Raji (cell line): Measurements from ENCODE around the gene ATP9A.

Source experiments
- POLR2A ChIP-seq: IDR thresholded peaks from 2 replicates; pipeline ENCODE4 v1.6.1; 2011; ENCODE audit warnings: low read depth, low read length, control low read depth; ENCODE audit not compliant: insufficient read depth

Gene ATP9A

DNA sequence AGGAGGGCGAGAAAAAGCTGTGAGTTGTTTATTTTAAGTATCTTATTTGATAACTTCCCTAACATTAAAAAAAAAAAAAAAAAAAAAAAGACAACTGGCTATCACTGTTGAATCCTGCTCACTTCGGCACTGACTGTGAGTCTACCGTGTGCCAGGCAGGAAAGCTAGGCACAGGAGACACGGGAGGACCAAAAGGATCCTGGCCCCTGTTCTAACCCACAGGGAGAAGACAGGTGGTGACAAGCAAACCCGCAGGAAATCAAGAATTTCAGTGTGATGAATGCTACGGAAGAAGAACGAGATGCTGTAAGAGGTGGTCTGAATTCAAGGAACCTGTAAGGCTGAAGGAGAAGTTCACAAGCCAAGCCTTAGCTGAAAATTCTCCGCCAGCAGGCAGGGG lies 130.9 kb downstream of the ATP9A start:
- no peak for TF ChIP-seq POLR2A

DNA sequence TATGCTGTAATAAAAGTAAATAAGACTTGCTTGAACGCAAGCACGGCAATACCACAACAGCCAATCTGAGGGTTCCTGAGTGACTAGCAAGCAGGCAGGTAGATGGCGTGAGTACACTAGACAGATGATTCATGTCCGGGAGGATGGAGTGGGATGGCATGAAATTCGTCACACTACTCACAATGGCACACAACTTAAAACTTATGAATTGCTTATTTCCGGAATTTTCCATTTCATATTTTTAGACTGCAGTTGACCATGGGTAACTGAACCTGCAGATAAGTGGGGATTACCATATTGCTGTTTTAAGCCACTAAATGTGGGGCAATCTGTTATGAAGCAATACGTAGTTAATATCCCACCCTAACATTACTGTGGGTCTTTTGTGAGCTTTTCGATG lies 132.1 kb downstream of the ATP9A start:
- no peak for TF ChIP-seq POLR2A

DNA sequence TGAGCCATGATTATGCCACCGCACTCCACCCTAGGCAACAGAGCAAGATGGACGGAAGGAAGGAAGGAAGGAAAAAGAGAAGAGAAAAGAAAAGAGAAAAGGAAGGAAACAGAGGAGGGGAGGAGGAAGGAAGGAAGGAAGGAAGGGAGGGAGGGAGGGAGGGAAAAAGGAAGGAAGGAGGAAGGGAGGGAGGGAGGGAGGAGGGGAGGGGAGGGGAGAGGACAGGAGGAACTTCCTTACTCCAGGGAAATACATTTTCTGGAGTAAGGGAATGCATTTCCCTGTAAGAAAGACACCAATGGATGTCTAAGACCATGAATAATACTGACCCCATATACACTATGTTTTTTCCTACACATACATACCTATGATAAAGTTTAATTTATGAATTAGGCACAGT lies 132.5 kb downstream of the ATP9A start:
- TF ChIP-seq POLR2A = no peak

DNA sequence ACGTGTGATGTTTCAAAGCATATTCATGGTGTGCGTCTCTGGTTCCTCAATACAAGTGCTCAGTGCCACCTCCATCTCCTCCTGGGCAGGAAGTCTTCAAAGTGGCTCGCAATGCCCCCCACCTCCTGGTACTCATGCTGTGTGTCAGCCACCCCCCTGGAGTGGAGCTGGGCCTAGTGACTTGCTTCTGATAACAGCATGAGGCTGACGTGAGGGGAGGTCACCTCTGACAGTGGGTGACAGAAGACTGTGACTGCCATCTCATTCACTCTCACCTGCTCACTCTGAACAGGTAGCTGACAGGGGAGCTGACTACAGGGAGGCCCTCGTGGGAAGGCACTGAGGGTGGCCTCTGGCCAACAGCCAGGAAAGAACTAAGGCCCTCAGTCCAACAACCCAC lies 133.3 kb downstream of the ATP9A start:
- no peak for TF ChIP-seq POLR2A

DNA sequence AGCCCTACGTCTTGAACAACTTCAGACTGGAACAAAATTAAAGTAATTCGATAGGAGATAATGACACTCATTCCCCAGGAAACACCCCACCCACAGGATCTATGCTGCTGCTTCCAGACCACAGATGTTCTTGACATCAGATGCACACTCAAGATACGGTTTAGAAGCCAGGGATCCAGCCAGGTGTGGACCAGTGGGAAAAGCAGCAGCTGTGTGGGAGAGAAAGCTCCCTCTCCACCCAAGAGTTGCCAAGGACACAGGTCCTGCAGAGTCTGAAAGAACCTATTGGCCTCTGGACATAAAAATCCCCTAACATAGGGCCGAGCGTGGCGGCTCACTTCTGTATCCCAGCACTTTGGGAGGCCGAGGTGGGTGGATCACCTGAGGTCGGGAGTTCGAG lies 133.9 kb downstream of the ATP9A start:
- TF ChIP-seq POLR2A = no peak

DNA sequence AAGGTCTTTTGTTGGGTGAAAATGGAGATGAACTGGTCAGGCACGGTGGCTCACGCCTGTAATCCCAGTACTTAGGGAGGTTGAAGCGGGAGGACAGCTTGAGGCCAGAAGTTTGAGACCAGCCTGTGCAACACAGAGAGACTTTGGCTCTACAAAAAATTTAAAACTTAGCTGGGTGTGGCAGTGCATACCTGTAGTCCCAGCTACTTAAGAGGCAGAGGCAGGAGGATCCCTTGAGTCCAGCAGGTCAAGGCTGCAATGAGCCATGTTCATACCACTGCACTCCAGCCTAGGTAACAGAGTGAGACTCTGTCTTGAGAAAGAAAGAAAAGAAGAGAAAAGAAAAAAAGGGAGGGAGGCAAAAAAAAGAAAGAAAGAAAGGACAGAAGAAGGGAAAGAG lies 134.8 kb downstream of the ATP9A start:
- no peak for TF ChIP-seq POLR2A

DNA sequence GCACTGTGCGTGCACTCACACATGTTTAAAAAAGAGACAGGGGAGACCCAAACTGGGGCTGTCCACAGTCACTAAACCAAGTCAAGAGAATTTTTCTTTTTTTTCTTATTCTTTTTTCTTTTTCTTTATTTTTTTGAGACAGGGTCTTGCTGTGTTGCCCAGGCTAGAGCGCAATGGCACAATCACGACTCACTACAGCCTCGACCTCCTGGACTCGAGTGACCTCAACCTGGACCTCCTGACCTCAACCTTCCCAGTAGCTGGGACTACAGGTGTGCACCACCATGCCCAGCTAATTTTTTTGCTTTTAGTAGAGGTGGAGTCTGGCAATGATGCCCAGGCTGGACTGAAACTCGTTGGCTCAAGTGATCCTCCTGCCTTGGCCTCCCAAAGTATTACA lies 136.2 kb downstream of the ATP9A start:
- no peak for TF ChIP-seq POLR2A

DNA sequence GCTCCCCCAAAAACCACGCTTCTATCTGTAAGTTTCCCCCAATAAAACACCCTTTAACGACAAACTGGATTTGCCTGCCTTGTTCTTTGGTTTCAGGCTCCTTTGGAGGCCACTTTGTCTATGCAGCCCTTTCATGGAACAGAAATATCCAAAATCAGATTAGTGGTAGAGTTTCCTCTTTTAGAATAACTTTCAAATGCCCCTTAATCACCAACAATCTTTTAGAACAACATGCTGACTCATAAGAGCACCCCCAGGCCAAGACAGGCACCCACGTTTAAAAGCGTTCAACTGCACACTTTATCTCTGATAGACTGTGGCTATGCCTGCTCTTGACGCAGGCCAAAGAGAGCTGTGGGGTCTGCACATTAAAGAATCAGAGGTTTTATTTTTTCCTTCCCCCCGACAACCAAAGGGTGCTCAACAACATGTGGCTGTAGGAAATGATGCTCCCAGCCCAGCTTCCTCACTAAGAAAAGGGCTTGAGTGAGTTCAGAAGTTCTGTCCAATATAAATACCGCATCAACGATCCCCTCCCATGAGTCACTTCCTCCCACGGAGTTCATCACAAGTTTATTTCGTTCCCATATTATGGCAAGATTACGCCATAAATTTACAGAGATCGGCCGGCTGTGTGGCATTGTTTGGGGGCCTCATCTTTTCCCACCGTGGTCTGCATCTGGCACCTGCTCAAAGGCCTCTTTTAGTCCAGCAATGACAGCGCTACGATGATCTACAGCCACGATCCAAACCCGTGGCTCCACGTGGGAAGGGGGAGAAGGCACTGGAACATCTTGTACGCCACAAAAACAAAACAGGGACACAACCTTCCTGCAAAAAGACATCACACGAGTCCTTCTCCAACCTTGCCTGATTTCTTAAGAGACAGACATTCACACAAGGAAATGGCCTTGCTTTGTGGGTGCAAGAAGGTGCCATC lies 136.9 kb downstream of the ATP9A start:
- TF ChIP-seq POLR2A = no peak

DNA sequence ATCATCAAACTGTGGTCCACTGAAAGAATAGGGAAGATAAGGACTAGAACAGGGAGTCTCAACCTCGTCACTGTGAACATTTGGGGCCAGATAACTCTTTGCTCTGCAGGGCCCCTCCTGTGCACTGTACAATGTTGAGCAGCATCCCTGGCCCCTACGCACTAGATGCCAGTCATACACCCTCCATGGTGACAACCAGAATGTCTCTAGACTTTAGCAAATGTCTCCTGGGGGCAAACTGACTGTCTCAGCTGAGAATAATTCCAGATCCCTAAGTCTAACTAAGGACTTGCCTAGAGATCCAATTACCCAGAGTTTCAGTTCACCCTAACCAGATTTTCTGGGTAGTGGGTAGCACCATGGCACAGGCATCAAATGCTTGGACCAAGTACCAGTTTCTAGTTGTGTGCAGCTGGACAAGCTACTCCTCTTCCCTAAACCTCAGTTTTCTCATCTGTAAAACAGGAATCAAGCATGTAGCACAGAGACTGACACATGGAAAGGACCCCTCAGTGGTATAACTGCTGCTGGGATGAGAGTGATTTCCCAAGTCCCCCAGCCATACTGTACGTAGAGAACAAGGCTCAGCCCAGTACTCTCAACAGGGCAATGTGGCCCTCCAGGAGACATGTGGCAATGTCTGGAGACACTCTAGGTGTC lies 138.7 kb downstream of the ATP9A start:
- TF ChIP-seq POLR2A = no peak

DNA sequence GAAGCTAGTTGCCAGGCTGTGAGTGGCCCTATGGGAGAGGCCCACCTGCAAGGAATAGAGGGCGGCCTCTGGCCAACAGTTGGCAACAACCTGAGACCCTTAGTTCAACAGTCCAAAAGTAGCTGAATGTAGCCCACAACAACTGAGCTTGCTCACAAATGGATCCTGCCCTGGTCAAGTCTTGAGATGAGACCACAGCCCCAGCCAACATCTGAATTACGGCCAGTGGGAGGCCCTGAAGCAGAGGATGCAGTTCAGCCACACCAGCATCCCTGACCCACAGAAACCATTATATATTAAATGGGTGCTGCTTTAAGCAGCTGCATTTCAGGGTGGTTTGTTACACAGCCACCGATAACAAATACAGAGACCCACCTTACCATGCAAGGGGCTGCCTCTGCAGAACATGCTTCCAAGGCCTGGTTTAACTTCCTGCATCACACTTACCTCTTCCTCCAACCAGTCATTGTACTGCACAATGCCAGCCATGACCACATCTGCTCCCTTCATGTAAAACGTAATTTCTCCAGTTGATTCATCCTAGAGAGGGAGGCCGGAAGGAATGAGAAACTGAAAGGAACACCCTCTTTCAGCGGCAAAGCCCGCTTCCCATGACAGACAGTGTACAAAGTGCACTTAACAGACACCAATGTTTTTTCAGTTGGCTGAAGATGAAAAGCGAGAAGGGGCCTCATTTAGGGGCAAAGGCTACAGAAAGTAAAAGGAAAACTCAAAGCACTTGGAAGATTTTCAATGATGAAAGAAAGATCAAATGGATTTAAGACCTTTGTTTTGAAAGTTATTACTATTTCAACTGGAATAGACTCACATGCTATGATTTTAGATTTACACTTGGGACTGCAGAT lies 139.4 kb downstream of the ATP9A start:
- no peak for TF ChIP-seq POLR2A

DNA sequence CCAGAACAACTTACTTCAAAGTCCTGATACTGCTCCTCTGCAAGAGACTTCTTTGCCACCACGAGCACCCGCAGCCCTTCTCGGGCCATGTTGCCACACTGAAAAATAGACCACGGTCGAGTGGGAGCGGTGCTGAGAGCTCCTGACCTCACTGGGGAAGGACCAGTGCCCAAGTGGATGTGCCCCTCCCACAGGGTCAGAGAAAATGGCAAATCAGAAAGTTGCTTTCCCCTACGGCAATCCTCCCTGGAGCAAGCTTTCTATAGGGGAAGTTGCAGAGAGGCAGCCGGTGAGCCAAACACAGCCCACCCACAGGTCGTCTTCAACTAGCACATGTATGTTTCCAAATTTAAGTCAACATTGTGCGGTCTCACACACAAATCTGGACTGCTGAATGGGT lies 140.6 kb downstream of the ATP9A start:
- no peak for TF ChIP-seq POLR2A

DNA sequence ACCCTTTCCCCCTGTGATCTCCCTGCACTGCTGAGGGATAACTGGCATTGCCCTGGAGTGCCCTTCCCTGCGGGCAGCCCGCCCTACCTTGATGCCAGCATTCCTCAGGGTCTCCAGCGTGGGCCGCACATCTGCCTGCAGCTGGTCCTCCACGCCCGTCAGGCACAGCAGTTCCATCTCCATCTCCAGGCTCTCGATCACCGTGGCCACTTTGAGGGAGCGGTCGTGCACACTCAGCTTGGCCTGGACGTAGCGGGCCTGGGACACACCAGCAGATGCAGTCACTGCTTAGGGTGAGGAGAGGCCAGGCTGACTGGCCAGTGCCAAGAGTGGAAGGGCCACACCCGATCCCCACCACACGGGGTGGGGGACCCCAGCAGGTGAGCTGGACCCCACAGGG lies 143.1 kb downstream of the ATP9A start:
- no peak for TF ChIP-seq POLR2A

DNA sequence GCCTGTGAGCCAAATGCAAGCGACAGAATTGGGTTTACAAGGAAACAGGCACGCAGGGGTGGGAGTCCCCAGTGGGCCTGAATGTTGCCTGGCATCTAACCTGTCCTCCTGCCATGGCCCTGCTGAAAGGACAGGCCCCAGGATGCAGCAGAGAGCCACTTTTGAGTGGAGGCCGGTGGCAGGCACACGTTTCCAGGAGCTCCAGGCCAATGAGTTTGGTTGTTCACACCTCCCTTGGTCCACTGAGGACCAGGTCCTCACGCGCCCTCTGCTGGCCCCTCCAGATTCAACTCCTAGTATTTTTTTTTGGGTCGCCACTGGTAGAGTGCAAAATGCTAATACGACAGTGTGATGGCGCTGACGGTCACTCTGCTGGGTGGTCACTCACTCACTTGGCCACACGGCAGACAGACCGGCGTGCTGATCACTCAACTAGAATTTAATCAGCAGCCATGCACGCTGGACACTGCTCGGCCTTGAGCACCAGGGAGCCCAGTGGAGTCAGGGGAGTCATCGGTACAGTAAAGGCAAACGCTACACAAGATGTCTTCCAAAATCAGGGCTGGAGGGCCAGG lies 143.9 kb downstream of the ATP9A start:
- no peak for TF ChIP-seq POLR2A

DNA sequence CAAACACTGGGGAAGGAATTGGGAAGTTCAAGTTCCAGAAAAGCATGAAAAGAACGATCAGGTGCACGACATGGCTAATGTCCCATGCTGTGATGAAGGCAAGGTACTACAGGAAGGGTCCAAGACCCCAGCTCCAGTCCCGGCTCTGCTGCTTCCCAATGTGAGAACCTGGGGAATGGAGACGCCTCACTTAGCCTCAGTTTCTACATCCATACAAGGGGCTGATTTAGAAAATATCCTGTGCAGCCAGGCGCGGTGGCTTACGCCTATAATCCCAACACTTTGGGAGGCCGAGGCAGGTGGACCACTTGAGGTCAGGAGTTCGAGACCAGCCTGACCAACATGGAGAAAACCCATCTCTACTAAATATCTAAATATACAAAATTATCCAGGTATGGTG lies 144.9 kb downstream of the ATP9A start:
- no peak for TF ChIP-seq POLR2A

DNA sequence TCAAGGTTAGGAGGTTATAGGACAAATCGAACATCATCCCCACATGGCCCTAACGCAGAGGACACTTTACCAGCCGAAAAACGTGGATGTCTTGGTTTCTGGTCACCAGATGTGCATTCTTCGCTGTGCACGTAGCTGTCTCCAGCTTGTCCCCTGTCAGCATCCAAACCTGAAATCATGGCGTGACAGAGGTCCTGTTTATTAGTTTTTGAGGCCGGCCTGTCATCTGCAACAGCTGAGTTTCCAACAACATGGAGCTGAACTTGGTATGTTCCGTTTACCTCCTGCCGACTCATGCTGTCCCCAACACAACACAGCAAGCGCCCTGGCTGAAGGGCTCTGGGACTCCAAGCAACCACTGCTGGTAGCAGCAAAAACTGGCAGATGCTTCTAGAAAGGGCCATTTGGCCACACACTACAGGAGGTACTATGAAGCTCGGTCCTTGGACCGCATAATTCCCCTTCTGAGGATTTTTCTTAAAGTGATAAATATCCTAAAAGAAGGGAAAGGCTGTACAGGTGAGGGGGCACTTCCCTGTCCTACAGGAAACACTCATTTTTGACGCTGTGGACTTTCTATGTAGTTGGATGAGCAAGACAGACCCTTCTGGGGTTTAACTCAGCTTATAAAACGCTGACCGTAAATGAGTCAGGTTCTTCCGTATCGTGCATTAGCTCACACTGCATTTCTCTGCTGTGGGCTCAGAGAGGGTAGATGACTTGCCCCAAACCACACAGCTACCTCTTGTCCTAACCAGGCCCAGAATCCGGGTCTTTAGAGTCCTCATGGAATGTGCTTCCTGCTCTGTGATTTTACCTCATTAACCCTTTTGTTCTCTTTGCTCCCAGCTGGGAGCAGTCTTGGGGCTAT lies 146.0 kb downstream of the ATP9A start:
- TF ChIP-seq POLR2A = no peak

DNA sequence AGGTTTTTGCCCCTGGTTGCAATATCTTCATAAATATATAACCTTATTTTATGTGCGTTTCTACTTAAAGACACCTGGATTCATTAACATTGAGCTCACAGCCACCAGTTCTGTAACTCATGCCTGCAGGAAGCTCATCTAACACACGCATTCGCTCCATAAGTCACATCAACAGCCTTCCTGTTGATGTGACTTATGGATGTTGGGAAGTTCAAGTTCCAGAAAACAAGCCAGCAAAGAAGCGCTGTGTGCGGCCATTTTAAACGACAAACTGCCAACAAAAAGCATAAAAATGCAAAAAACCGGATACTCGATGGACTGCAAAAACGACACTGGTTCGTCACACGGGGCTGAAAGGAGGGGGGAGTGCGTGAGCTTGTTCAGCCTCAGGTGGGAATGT lies 147.8 kb downstream of the ATP9A start:
- no peak for TF ChIP-seq POLR2A
